Activated naive CD4-positive, alpha-beta T cell treated with anti-CD3 and anti-CD28 coated beads, Interleukin-2, amount 10 ng/mL, durations not matched to agents 7 days and 5 days (primary cell): Measurements from ENCODE around the gene TTYH2.
"Not testable (repeated sequence)": the region's sequence is repeated elsewhere in the genome, so short reads cannot be mapped to it uniquely, and the experiment has no call there.

Experiments
- CTCF ChIA-PET: fragments of 350-600 bp; sonication (Branson Sonifier 250); formaldehyde crosslinking; loops from one replicate; lab custom pipeline; 2021; ENCODE audit warnings: antibody characterized with exemption; lab: Charles Lee
- DNase-seq: peaks from one replicate; pipeline ENCODE4 v3.0.0-alpha.2; 2020
- H3K27ac Mint-ChIP-seq: one replicate; pipeline ENCODE4 v1.8.0; 2021; ENCODE audit warnings: mild to moderate bottlenecking, moderate library complexity, mixed read lengths
- H3K27me3 Mint-ChIP-seq: one replicate; pipeline ENCODE4 v1.8.0; 2021; ENCODE audit warnings: mild to moderate bottlenecking, mixed read lengths
- H3K36me3 Mint-ChIP-seq: one replicate; pipeline ENCODE4 v1.8.0; 2021; ENCODE audit warnings: mixed read lengths
- H3K4me1 Mint-ChIP-seq: one replicate; pipeline ENCODE4 v1.8.0; 2021; ENCODE audit warnings: mixed read lengths
- H3K4me3 Mint-ChIP-seq: one replicate; pipeline ENCODE4 v1.8.0; 2021; ENCODE audit warnings: mild to moderate bottlenecking, moderate library complexity, mixed read lengths
- H3K9me3 Mint-ChIP-seq: one replicate; pipeline ENCODE4 v1.8.0; 2021; ENCODE audit warnings: mixed read lengths

Gene TTYH2

DNA sequence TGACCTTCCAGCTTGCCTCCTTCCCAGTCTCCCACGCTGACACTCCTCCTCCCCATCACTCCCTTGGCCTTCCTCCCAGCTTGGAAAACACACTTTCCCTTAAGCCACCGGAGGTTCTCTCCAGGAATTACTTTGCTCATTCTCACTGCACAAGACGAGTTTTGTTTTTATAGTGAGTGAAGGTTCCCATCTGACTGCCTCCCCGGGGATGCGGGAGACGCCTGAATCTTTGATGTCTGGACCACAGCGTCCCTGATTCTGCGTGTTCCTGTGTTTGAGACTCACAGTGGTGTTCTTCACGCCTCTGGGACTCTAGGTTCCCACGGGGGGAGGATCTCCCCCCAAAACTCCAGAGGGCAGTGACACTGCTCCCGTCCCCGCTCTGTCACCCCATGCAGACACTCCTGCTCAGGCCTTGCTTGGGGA is 62.7 kb downstream of the TTYH2 start:
- H3K36me3 Mint-ChIP-seq: peaks cover 5% of the 10 kb centered on the region
- CTCF ChIA-PET: no interaction called here
- H3K4me1 Mint-ChIP-seq: peaks cover 77% of the 10 kb centered on the region
- H3K4me3 Mint-ChIP-seq: no peak overlapping the region
- H3K27me3 Mint-ChIP-seq: peaks cover 44% of the 10 kb centered on the region
- no peak for DNase-seq
- H3K27ac Mint-ChIP-seq: peak overlapping the region; percentile 64
- no peaks in the 10 kb centered on the region for H3K9me3 Mint-ChIP-seq

DNA sequence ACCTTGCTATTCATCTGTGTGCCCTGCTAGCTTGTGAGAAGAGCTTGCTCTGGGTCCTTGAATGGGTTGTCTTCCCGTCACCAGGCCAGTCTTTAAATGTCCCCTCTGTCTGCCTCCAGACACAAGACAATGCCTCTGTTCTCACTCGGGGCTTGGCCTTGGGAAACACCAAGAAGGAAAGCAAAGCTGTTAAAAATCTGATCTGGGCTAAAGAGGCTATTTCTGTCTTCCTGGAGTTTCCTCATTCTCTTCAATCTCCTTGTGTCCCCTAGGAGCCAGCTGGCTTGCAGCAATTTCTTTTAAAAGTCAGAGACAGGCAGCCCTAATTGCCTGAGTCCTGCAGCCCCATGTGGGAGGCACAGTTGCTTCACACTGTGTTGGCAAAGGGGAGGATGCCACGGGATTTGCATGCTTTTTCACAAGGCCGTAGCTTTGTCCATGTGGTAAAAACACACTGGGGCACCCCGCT is 63.2 kb downstream of the TTYH2 start:
- Mint-ChIP-seq H3K9me3 (no peaks in the 10 kb centered on the region), H3K4me1 (peaks cover 82% of the 10 kb centered on the region), H3K27ac (peak overlapping the region; percentile 9), H3K4me3 (no peak overlapping the region), H3K36me3 (peaks cover 5% of the 10 kb centered on the region), H3K27me3 (peaks cover 39% of the 10 kb centered on the region)
- CTCF ChIA-PET: no interaction called here
- no peak for DNase-seq

DNA sequence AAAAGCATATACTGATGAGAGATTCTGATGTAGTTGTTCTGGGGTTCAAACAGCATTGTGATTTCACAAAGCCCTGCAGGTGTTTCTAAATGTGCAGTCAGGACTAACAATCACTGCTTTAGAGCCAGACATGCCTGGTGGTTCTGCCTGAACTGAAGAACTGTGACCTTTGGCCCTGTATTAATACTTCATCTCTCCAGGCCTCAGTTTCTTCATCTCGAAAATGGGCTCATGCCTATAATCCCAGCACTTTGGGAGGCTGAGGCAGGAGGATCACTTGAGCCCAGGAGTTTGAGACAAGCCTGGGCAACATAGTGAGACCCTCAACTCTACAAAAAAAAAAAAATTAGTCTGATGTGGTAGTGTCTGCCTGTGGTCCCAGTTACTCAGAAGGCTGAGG is 64.6 kb downstream of the TTYH2 start:
- Mint-ChIP-seq H3K27ac (peak overlapping the region; percentile 76), H3K4me1 (peaks cover 94% of the 10 kb centered on the region), H3K9me3 (no peaks in the 10 kb centered on the region), H3K4me3 (no peak overlapping the region), H3K27me3 (peaks cover 27% of the 10 kb centered on the region), H3K36me3 (peaks cover 8% of the 10 kb centered on the region)
- CTCF ChIA-PET: no interaction called here
- no peak for DNase-seq

GRCh38 chr17:74279617-74280016 is 66.2 kb downstream of the TTYH2 start:
- peaks cover 91% of the 10 kb centered on the region for H3K4me1 Mint-ChIP-seq
- peak overlapping the region; percentile 98 for H3K27ac Mint-ChIP-seq
- H3K27me3 Mint-ChIP-seq: peaks cover 13% of the 10 kb centered on the region
- H3K4me3 Mint-ChIP-seq, H3K36me3 Mint-ChIP-seq, DNase-seq, CTCF ChIA-PET, H3K9me3 Mint-ChIP-seq: not testable (repeated sequence)

DNA sequence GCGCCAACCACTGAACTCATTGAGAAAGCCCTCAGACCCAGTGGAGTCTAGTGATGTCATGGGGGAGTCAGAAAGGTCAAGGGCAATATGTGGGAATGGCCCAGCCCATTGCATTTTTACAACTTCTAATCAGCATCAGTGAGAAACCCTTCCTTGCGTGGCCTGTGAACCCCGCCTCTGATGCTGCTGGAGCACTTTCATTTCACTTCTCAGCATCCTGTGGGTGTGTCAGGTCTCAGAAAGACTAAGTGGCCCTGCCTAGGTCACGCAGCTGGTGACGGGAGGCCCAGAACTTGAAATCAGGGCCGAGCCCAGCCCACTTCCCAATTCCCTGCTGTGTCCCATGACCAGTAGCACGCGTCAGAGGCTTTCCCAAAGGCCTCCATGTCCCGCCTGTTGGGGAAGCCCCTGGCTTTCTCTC is 66.7 kb downstream of the TTYH2 start:
- peaks cover 8% of the 10 kb centered on the region for H3K36me3 Mint-ChIP-seq
- H3K4me1 Mint-ChIP-seq: peaks cover 91% of the 10 kb centered on the region
- H3K27me3 Mint-ChIP-seq: peaks cover 13% of the 10 kb centered on the region
- peak overlapping the region; percentile 98 for H3K27ac Mint-ChIP-seq
- CTCF ChIA-PET: interaction anchor here (9.6 kb wide), 1 partner anchor 18 kb away, joined by 72 read pairs; no protein-coding TSS in a partner anchor
- no peaks in the 10 kb centered on the region for H3K9me3 Mint-ChIP-seq
- H3K4me3 Mint-ChIP-seq: peak overlapping the region; percentile 2
- peak; percentile 83 for DNase-seq

DNA sequence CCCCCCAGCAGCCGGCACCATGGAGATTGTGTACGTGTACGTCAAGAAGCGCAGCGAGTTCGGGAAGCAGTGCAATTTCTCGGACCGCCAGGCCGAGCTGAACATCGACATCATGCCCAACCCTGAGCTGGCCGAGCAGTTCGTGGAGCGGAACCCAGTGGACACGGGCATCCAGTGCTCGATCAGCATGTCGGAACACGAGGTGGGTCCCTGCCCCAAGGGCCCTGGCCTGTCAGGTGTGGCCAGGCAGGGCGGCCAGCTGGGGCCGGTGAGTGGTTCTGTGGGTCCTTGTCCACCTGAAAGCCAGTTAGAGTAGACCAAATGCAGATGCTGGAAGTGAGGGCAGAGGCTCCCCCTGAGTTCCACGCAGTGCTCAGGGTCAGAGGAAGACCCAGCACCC is 68.4 kb downstream of the TTYH2 start:
- H3K27me3 Mint-ChIP-seq: peaks cover 9% of the 10 kb centered on the region
- no peak overlapping the region for H3K4me3 Mint-ChIP-seq
- H3K27ac Mint-ChIP-seq: peak overlapping the region; percentile 98
- peaks cover 8% of the 10 kb centered on the region for H3K36me3 Mint-ChIP-seq
- CTCF ChIA-PET: interaction anchor here (0.8 to 9.6 kb wide), 3 partner anchors 16 to 79 kb away, joined by 3 to 72 read pairs (median 3); no protein-coding TSS in a partner anchor
- no peaks in the 10 kb centered on the region for H3K9me3 Mint-ChIP-seq
- H3K4me1 Mint-ChIP-seq: peaks cover 83% of the 10 kb centered on the region
- DNase-seq: no peak

- peak overlapping the region; percentile 17 for H3K4me3 Mint-ChIP-seq
- CTCF ChIA-PET: interaction anchor here (0.8 to 9.6 kb wide), 3 partner anchors 16 to 79 kb away, joined by 3 to 72 read pairs (median 3); no protein-coding TSS in a partner anchor
Observed at GRCh38 chr17:74282274-74282586, 68.9 kb downstream of the TTYH2 start.

GRCh38 chr17:74282587-74283370 is 69.4 kb downstream of the TTYH2 start:
- peak overlapping the region; percentile 98 for H3K27ac Mint-ChIP-seq
- H3K27me3 Mint-ChIP-seq: peaks cover 9% of the 10 kb centered on the region
- H3K36me3 Mint-ChIP-seq: peaks cover 8% of the 10 kb centered on the region
- H3K9me3 Mint-ChIP-seq: no peaks in the 10 kb centered on the region
- H3K4me3 Mint-ChIP-seq: peak overlapping the region; percentile 17
- CTCF ChIA-PET: interaction anchor here (0.8 to 9.6 kb wide), 4 partner anchors 8 to 80 kb away, joined by 3 to 72 read pairs (median 3); no protein-coding TSS in a partner anchor
- peak; percentile 71 for DNase-seq
- peaks cover 83% of the 10 kb centered on the region for H3K4me1 Mint-ChIP-seq

More at GRCh38 chr17:74282274-74282586, 68.9 kb downstream of the TTYH2 start:
- not testable (repeated sequence) for DNase-seq, H3K27me3 Mint-ChIP-seq, H3K36me3 Mint-ChIP-seq, H3K9me3 Mint-ChIP-seq
- H3K4me1 Mint-ChIP-seq: peaks cover 85% of the 10 kb centered on the region
- H3K27ac Mint-ChIP-seq: peak overlapping the region; percentile 98

- no peak for DNase-seq
- Mint-ChIP-seq H3K4me1 (peaks cover 81% of the 10 kb centered on the region), H3K4me3 (no peak overlapping the region), H3K27me3 (peaks cover 10% of the 10 kb centered on the region), H3K36me3 (peaks cover 8% of the 10 kb centered on the region), H3K27ac (peak overlapping the region; percentile 98), H3K9me3 (no peaks in the 10 kb centered on the region)
- CTCF ChIA-PET: interaction anchor here (1.2 to 9.6 kb wide), 3 partner anchors 8 to 15 kb away, joined by 3 to 72 read pairs (median 3); no protein-coding TSS in a partner anchor
Observed at GRCh38 chr17:74283371-74283673, 70.0 kb downstream of the TTYH2 start.

- H3K27ac Mint-ChIP-seq: no peak overlapping the region
- no peaks in the 10 kb centered on the region for H3K9me3 Mint-ChIP-seq
- CTCF ChIA-PET: interaction anchor here (9.6 kb wide), 1 partner anchor 11 kb away, joined by 72 read pairs; no protein-coding TSS in a partner anchor
- DNase-seq: no peak
- H3K4me1 Mint-ChIP-seq: peaks cover 59% of the 10 kb centered on the region
- no peak overlapping the region for H3K4me3 Mint-ChIP-seq
- H3K27me3 Mint-ChIP-seq: peaks cover 22% of the 10 kb centered on the region
- peaks cover 4% of the 10 kb centered on the region for H3K36me3 Mint-ChIP-seq
Observed at GRCh38 chr17:74287031-74287602, 73.7 kb downstream of the TTYH2 start.

DNA sequence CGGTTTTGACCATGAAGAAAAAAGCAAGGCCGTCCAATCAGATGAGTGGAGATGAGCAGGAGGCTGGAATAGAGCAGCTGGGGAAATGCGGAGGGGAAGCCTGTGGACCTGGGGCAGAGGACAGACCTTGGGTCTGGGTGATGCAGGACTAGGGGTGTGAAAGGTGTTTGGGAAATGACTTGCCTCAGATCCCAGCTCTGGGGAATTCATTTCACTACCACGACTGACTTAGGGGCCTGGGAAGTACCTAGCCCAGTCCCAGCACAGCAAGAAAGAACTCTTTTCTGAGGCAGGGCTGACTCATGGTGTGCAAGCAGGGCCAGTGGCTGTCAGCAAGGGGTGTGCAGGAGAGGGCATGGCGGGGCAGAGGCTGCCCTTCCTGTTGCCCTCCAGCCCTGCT is 75.4 kb downstream of the TTYH2 start:
- CTCF ChIA-PET: interaction anchor here (1.0 to 9.6 kb wide), 2 partner anchors 9 to 79 kb away, joined by 4 to 72 read pairs; no protein-coding TSS in a partner anchor
- H3K4me3 Mint-ChIP-seq: no peak overlapping the region
- no peak for DNase-seq

DNA sequence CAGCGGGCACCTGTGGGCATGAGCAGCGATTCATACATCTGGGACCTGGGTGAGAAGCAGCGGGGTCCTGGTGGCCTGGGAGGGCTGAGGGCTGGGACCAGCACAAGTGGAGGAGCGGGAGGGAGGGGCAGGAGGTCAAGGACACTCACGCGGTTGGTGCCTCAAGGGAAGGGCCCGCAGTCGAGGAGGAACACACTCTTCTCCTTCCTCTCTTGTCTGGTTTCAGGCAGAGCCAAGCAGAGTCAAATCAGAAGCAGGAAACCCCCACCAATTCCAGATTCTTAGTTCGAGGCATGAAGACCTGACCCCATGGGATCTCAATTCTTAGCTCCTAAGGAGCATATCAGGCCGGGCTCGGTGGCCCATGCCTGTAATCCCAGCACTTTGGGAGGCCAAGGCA is 76.3 kb downstream of the TTYH2 start:
- CTCF ChIA-PET: no interaction called here

More for the DNA sequence above, 75.4 kb downstream of the TTYH2 start:
- Mint-ChIP-seq H3K27me3 (peaks cover 22% of the 10 kb centered on the region), H3K4me1 (peaks cover 44% of the 10 kb centered on the region), H3K27ac (peak overlapping the region; percentile 37), H3K9me3 (no peaks in the 10 kb centered on the region), H3K36me3 (no peaks in the 10 kb centered on the region)

DNA sequence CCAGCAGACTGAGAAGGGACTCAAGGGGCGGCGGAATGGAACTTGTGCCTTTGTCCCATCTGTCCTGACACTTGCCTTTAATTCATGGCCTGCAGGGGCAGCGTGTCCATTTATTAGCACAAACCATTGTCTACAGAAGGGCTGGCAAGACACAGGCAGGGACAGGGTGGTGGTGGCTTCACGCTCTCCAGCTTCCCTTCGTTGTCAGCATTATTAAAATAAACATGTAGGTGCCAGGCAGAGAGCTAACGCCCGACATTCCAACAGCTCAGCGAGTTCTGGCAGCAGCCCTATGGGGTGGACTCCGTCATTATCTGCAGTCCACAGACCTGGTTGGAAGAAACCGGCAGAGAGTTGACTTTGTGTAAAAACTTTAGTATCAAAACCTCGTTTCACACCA is 77.0 kb downstream of the TTYH2 start:
- Mint-ChIP-seq H3K27me3 (peaks cover 22% of the 10 kb centered on the region), H3K4me1 (peaks cover 30% of the 10 kb centered on the region), H3K4me3 (no peak overlapping the region), H3K9me3 (no peaks in the 10 kb centered on the region), H3K36me3 (no peaks in the 10 kb centered on the region), H3K27ac (peak overlapping the region; percentile 65)
- DNase-seq: no peak
- CTCF ChIA-PET: no interaction called here

More for the DNA sequence above, 76.3 kb downstream of the TTYH2 start:
- Mint-ChIP-seq H3K27me3 (peaks cover 28% of the 10 kb centered on the region), H3K9me3 (no peaks in the 10 kb centered on the region), H3K4me1 (peaks cover 36% of the 10 kb centered on the region), H3K36me3 (no peaks in the 10 kb centered on the region), H3K4me3 (no peak overlapping the region), H3K27ac (no peak overlapping the region)
- DNase-seq: no peak

DNA sequence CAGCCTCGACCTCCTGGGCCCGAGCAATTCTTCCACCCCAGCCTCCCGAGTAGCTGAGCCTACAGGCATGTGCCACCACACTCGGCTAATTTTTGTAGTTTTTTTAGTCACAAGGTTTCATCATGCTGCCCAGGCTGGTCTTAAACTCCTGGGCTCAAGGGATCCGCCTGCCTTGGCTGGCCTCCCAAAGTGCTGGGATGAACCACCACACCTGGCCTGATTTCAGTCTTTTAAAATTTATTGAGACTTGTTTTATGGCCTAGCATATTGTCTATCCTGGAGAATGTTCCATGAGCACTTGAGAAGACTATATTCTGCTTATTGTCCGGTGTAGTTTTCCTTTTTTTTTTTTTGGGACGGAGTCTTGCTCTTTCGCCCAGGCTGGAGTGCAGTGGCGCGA is 79.1 kb downstream of the TTYH2 start:
- CTCF ChIA-PET: no interaction called here
- Mint-ChIP-seq H3K4me3 (no peak overlapping the region), H3K27me3 (peaks cover 33% of the 10 kb centered on the region), H3K4me1 (peaks cover 30% of the 10 kb centered on the region), H3K27ac (no peak overlapping the region), H3K36me3 (no peaks in the 10 kb centered on the region), H3K9me3 (no peaks in the 10 kb centered on the region)
- no peak for DNase-seq
